ENCODE measurements around the gene SP110. TPM values are rescaled to one million over a fixed set of nuclear protein-coding genes. Genes with fewer than 3 reads are reported as not detected.

The SP110 gene
- total RNA-seq, 4 donors from 2014 or later: 22.0 to 26.7 (median 23.8) TPM

Other genes starting within 250 kb of the SP110 start
- gene SLC16A14, start 151.1 kb downstream of the SP110 start, total RNA-seq: 10 to 100 TPM in 1 of 4 donors, 1 to 10 TPM in 3; 7.5 to 11.4 (median 9.1) TPM
- gene SP140, start 5.8 kb upstream of the SP110 start, total RNA-seq: 1 to 10 TPM in 3 of 4 donors, under 1 TPM in 1; 0.63 to 4.5 (median 1.4) TPM
- gene SP140L, start 107.2 kb upstream of the SP110 start, total RNA-seq: 10 to 100 TPM; 10.7 to 24.3 (median 12.9) TPM
- gene SP100, start 196.2 kb upstream of the SP110 start, total RNA-seq: 100 to 1,000 TPM in 2 of 4 donors, 10 to 100 TPM in 2; 84.1 to 126 (median 108) TPM